Thyroid gland (tissue), 4 donors: ENCODE measurements around the gene TMEM88. TPM values are rescaled to one million over a fixed set of nuclear protein-coding genes. Genes with fewer than 3 reads are reported as not detected.

Experiments used
- DNase-seq, 2 donors: peaks; one replicate each; pipeline ENCODE4 v3.0.0-alpha.2; 2019
- H3K27ac ChIP-seq, 3 donors: fragments of 200-600 bp; sonication (generic); 1 replicate in 2 of 3; 2 replicates in 1 of 3; pipeline ENCODE4 v1.5.1; 2016 to 2019; ENCODE audit warnings: mild to moderate bottlenecking in 1 of 3, moderate library complexity in 1 of 3
- H3K27me3 ChIP-seq: fragments of 200-600 bp; sonication (generic); one replicate; pipeline ENCODE4 v1.5.1; 2019
- H3K36me3 ChIP-seq, 2 donors: fragments of 200-600 bp; sonication (generic); one replicate each; pipeline ENCODE4 v1.5.1; 2016 to 2019
- H3K4me1 ChIP-seq, 2 donors: fragments of 200-600 bp; sonication (generic); one replicate each; pipeline ENCODE4 v1.5.1; 2017 to 2019
- H3K4me3 ChIP-seq, 3 donors: fragments of 200-600 bp; sonication (generic); replicated peaks in 1 of 3; 1 replicate in 2 of 3; 2 replicates in 1 of 3; pipeline ENCODE4 v1.5.1; 2016; ENCODE audit warnings: mild to moderate bottlenecking in 1 of 3
- H3K9me3 ChIP-seq: fragments of 200-600 bp; sonication (generic); one replicate; pipeline ENCODE4 v1.5.1; 2017
- CTCF ChIP-seq, 6 experiments: fragments of 200-600 bp in 3 of 6; fragments of 450-650 bp in 3 of 6; sonication (generic) in 3 of 6; IDR thresholded peaks; one replicate each; pipeline ENCODE4 v1.5.1; 2016 to 2019; ENCODE audit warnings: antibody characterized with exemption in 6 of 6, mild to moderate bottlenecking in 2 of 6, inconsistent platforms in 1 of 6, moderate library complexity in 1 of 6
- POLR2A ChIP-seq, 2 donors: fragments of 450-650 bp; IDR thresholded peaks; one replicate each; pipeline ENCODE4 v1.6.1; 2017; ENCODE audit warnings: antibody characterized with exemption in 2 of 2, mild to moderate bottlenecking in 2 of 2, moderate library complexity in 1 of 2
- WGBS, 2 donors: methylation state at CpG; one replicate each; pipeline ENCODE4 v1.1.5; 2017; 5-methylcytosine and 5-hydroxymethylcytosine counted together
- intact Hi-C: fragments of 100-400 bp; cut with DNase I; formaldehyde crosslinking; loops from one replicate; pipeline ENCODE4 v1.15.1; 2023
- total RNA-seq, 4 donors: library from RNA; depleted of rRNA; stranded (reverse); fragments of >200 nt; gene quantifications; one replicate each; pipeline ENCODE4 v1.2.3, GENCODE V29; 2016

The TMEM88 gene
- total RNA-seq, 4 donors from 2014 or later, result 12.3 to 39.5 (median 18.4) TPM

GRCh38 chr17:7856011-7856810 lies 1.3 kb downstream of the TMEM88 start:
- no peaks in the 10 kb centered on the region for H3K27me3 ChIP-seq
- no peak for DNase-seq
- TF ChIP-seq POLR2A (IDR thresholded peaks at IDR 0.05) (no peak), CTCF (IDR thresholded peaks at IDR 0.05) (no peak)
- intact Hi-C loops, result loop anchor here (5.0 kb wide), 1 partner anchor 34 kb away; no protein-coding TSS in a partner anchor
- H3K9me3 ChIP-seq, result no peaks in the 10 kb centered on the region
- peak overlapping the region; percentile 11 to 50 (median 41) for H3K4me3 ChIP-seq
- H3K4me1 ChIP-seq, result peaks cover 22 to 37% of the 10 kb centered on the region in 2 donors
- H3K36me3 ChIP-seq, result peaks cover 11 to 12% of the 10 kb centered on the region in 2 donors
- peak overlapping the region; percentile 68 to 92 (median 88) for H3K27ac ChIP-seq
- WGBS, 2 donors, result 34 to 39% methylated on average over 23 to 29 of the region's 29 CpGs

GRCh38 chr17:7856811-7857712 lies 2.2 kb downstream of the TMEM88 start, which contains the start of gene NAA38:
NAA38 (minus strand) TSS chr17:7857559; CDS start chr17:7857463, 96 bp downstream.
- TF ChIP-seq POLR2A (IDR thresholded peaks at IDR 0.05) (peak in 1 of 2 donors; percentile 46), CTCF (IDR thresholded peaks at IDR 0.05) (peak in 4 of 6 experiments; percentile 25 to 41 (median 30))
- 0 to 1% methylated on average over 28 to 47 of the region's 64 CpGs for WGBS, 2 donors
- Histone ChIP-seq H3K36me3 (peaks cover 11% of the 10 kb centered on the region in 2 donors), H3K27ac (peak within 1 kb of the TSS; percentile 68 to 92 (median 88)), H3K4me1 (peaks cover 22 to 30% of the 10 kb centered on the region in 2 donors), H3K27me3 (no peaks in the 10 kb centered on the region), H3K4me3 (peak within 1 kb of the TSS; percentile 41 to 93 (median 50)), H3K9me3 (no peaks in the 10 kb centered on the region)
- peak; percentile 98 for DNase-seq
- intact Hi-C loops, result loop anchor here (5.0 kb wide), 1 partner anchor 35 kb away; no protein-coding TSS in a partner anchor

- H3K27ac ChIP-seq, result peak within 1 kb of the TSS; percentile 68 to 92 (median 88)
- no peaks in the 10 kb centered on the region for H3K9me3 ChIP-seq
- intact Hi-C loops, result loop anchor here (5.0 kb wide), 1 partner anchor 36 kb away; no protein-coding TSS in a partner anchor
- TF ChIP-seq CTCF (IDR thresholded peaks at IDR 0.05) (peak in 1 of 6 experiments; percentile 4), POLR2A (IDR thresholded peaks at IDR 0.05) (peak in 1 of 2 donors; percentile 30)
- no peaks in the 10 kb centered on the region for H3K27me3 ChIP-seq
- DNase-seq, result peak; percentile 93
- H3K4me3 ChIP-seq, result peak within 1 kb of the TSS; percentile 41 to 93 (median 50)
- H3K36me3 ChIP-seq, result peaks cover 3 to 8% of the 10 kb centered on the region in 2 donors
- WGBS, 2 donors, result 2 to 3% methylated on average over 39 to 41 of the region's 48 CpGs
- H3K4me1 ChIP-seq, result peaks cover 22 to 28% of the 10 kb centered on the region in 2 donors
These were observed 3.1 kb downstream of the TMEM88 start, which contains the start of gene CYB5D1 for GRCh38 chr17:7857713-7858521. CYB5D1 (plus strand) TSS chr17:7858003; CDS start chr17:7858135, 132 bp downstream.

GRCh38 chr17:7858522-7858810 lies 3.6 kb downstream of the TMEM88 start:
- H3K27ac ChIP-seq, result peak overlapping the region in 2 of 3 donors; percentile 88 to 92
- H3K4me1 ChIP-seq, result peaks cover 22 to 28% of the 10 kb centered on the region in 2 donors
- 21 to 36% methylated on average over 18 to 20 of the region's 20 CpGs for WGBS, 2 donors
- peaks cover 0 to 5% of the 10 kb centered on the region in 2 donors for H3K36me3 ChIP-seq
- peak; percentile 55 to 60 for DNase-seq
- TF ChIP-seq POLR2A (IDR thresholded peaks at IDR 0.05) (no peak), CTCF (IDR thresholded peaks at IDR 0.05) (peak in 4 of 6 experiments; percentile 43 to 54 (median 46))
- H3K4me3 ChIP-seq, result peak overlapping the region; percentile 32 to 93 (median 50)
- no peaks in the 10 kb centered on the region for H3K9me3 ChIP-seq
- H3K27me3 ChIP-seq, result no peaks in the 10 kb centered on the region
- intact Hi-C loops, result loop anchor here (5.0 kb wide), 1 partner anchor 36 kb away; no protein-coding TSS in a partner anchor
